ENCODE measurements around the gene SLC25A38. TPM values are rescaled to one million over a fixed set of nuclear protein-coding genes. Genes with fewer than 3 reads are reported as not detected.

SLC25A38 gene
- total and polyA plus RNA-seq, 9 of the 15 experiments (the other 6 are each of a cell fraction or from before 2014, with no cell fraction given): 13.5 to 51.1 (median 30.6) TPM

- TF ChIP-seq, protein P1, sequence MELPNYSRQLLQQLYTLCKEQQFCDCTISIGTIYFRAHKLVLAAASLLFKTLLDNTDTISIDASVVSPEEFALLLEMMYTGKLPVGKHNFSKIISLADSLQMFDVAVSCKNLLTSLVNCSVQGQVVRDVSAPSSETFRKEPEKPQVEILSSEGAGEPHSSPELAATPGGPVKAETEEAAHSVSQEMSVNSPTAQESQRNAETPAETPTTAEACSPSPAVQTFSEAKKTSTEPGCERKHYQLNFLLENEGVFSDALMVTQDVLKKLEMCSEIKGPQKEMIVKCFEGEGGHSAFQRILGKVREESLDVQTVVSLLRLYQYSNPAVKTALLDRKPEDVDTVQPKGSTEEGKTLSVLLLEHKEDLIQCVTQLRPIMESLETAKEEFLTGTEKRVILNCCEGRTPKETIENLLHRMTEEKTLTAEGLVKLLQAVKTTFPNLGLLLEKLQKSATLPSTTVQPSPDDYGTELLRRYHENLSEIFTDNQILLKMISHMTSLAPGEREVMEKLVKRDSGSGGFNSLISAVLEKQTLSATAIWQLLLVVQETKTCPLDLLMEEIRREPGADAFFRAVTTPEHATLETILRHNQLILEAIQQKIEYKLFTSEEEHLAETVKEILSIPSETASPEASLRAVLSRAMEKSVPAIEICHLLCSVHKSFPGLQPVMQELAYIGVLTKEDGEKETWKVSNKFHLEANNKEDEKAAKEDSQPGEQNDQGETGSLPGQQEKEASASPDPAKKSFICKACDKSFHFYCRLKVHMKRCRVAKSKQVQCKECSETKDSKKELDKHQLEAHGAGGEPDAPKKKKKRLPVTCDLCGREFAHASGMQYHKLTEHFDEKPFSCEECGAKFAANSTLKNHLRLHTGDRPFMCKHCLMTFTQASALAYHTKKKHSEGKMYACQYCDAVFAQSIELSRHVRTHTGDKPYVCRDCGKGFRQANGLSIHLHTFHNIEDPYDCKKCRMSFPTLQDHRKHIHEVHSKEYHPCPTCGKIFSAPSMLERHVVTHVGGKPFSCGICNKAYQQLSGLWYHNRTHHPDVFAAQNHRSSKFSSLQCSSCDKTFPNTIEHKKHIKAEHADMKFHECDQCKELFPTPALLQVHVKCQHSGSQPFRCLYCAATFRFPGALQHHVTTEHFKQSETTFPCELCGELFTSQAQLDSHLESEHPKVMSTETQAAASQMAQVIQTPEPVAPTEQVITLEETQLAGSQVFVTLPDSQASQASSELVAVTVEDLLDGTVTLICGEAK (IDR thresholded peaks at IDR 0.05): no peak
- TF ChIP-seq, protein P1 (CRISPR knock-in tag; IDR thresholded peaks at IDR 0.05): no peak
- TF ChIP-seq RNF2 (IDR thresholded peaks at IDR 0.05): no peak
- TF ChIP-seq HOXB6 (CRISPR knock-in tag; IDR thresholded peaks at IDR 0.05; ENCODE audit: borderline replicate concordance): no peak
- TF ChIP-seq NEUROD1 (IDR thresholded peaks at IDR 0.05; ENCODE audit: borderline replicate concordance, low read depth, low read length, partially characterized antibody): no peak
- no peak for TF ChIP-seq CBX3 (IDR thresholded peaks at IDR 0.05; ENCODE audit: borderline replicate concordance in 1 of 2, low read length in 2 of 2)
- no peak for TF ChIP-seq SRSF1 (IDR thresholded peaks at IDR 0.05; ENCODE audit: low read depth, low read length)
- TF ChIP-seq C11orf30 (IDR thresholded peaks at IDR 0.05; ENCODE audit: low read depth): no peak
- no peak for TF ChIP-seq RUNX1 (IDR thresholded peaks at IDR 0.05; ENCODE audit: low read depth)
- no peak for TF ChIP-seq ATF3 (IDR thresholded peaks at IDR 0.05)
- TF ChIP-seq ATF3 (CRISPR knock-in tag; conservative IDR thresholded peaks at IDR 0.05): no peak
- TF ChIP-seq ZNF143 (CRISPR knock-in tag; IDR thresholded peaks at IDR 0.05): no peak
Measured at GRCh38 chr3:39347586-39347876, 35.6 kb upstream of the SLC25A38 start (continued).

Measured in K562 (cell line).